ENCODE results near the gene TTC13.

DNA sequence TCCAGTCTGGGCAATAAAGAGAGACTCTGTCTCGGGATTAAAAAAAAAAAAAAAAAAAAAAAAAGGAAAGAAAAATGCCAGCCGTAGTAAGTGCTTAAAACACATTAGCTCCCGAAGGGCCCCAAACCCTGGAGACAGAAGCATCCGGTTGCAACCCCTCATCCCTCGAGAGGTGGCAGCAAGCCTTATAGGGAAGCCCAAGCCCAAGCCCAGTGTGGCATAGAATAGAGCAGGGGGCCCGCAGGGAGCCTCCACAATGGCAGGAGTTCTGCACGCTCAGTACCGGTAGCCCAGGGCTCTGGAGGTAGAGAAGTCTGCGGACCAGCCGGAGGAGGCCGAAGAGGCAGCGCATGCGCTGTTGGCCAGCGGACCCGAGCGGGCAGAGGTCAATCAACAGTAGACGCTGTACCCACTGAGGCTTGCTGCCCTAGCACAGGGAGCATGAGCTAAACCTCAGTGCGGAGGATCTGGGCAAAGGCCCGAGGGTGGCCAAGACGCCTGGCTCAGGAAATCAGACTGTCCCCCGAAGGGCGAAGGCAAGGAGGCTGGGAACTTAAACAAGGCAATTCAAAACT lies 76.2 kb downstream of the TTC13 start:
- TF ChIP-seq CTCF (IDR thresholded peaks at IDR 0.05) (no peak), EZH2 (IDR thresholded peaks at IDR 0.05) (no peak), EZH2phosphoT487 (IDR thresholded peaks at IDR 0.05) (no peak)
